GM23248 (cell line): ENCODE measurements around the gene ARL6IP5.

Experiments
- EZH2 ChIP-seq: fragments of 200-600 bp; sonication (generic); IDR thresholded peaks from 2 replicates; pipeline ENCODE4 v1.6.1; 2018; ENCODE audit warnings: antibody characterized with exemption, mild to moderate bottlenecking; ENCODE audit not compliant: insufficient read depth, poor library complexity, severe bottlenecking
- EZH2phosphoT487 ChIP-seq: fragments of 200-600 bp; sonication (generic); IDR thresholded peaks from 2 replicates; pipeline ENCODE4 v1.6.1; 2018; ENCODE audit warnings: antibody characterized with exemption, moderate library complexity, mild to moderate bottlenecking, low read depth; ENCODE audit not compliant: insufficient read depth

DNA sequence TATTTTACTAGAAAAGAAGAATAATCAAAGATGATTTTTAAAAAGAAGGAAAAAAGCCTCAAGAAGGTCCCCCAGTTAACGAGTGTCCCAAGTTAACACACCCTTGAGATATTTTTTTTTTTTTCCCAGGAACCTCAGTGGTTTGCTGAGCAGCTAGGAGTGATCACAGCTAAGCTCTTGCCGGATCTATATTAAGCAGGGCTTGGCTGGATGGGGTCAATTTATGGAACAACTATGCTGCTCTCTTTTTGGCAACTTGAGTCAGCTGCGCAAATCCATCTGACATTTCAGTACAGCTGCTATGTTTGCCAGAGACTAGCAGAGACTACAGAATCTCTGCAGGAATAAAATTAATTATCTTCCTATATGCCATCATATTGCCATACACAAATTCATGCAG is 37.7 kb downstream of the ARL6IP5 start, which contains the start of gene LMOD3:
- TF ChIP-seq EZH2 = no peak
- no peak for TF ChIP-seq EZH2phosphoT487
